Suppressor macrophage (primary cell): ENCODE results near the gene ABCD1.
"Not testable (repeated sequence)": the region's sequence is repeated elsewhere in the genome, so short reads cannot be mapped to it uniquely, and the experiment has no call there.

Source experiments
- DNase-seq, 4 experiments: peaks; one replicate each; pipeline ENCODE4 v3.0.0-alpha.2; 2020 to 2022
- total RNA-seq, 17 experiments: gene quantifications; one replicate each; lab custom pipeline; 2026; ENCODE audit warnings: mixed read lengths in 6 of 17, inconsistent platforms in 3 of 17; lab: John Stamatoyannopoulos, UW

The ABCD1 gene
- 64.4 to 137 (median 101) reads per million in 17 experiments for total RNA-seq

- peak; percentile 92 to 96 (median 94) for DNase-seq
Measured at GRCh38 chrX:153724252-153725038, at the start of gene ABCD1, which contains the start of gene BCAP31. TSS of gene ABCD1 (plus strand) at chrX:153724856. CDS start at chrX:153725267, 411 bp downstream. TSS of gene BCAP31 (minus strand) at chrX:153724387. CDS start at chrX:153723244, 1,143 bp downstream.

- peak in 3 of 4 experiments; percentile 17 to 40 (median 37) for DNase-seq
Measured at GRCh38 chrX:153681175-153681574, 43.5 kb upstream of the ABCD1 start.

- DNase-seq = not testable (repeated sequence)
Measured at GRCh38 chrX:153683486-153683885, 41.2 kb upstream of the ABCD1 start.

GRCh38 chrX:153684467-153685155 lies 40.0 kb upstream of the ABCD1 start:
- DNase-seq = no peak

- DNase-seq = no peak
Measured at GRCh38 chrX:153685156-153685536, 39.5 kb upstream of the ABCD1 start.

GRCh38 chrX:153685751-153686696 lies 38.6 kb upstream of the ABCD1 start:
- DNase-seq = peak; percentile 5 to 56 (median 40)

- DNase-seq = no peak
Measured at GRCh38 chrX:153686711-153687110, 37.9 kb upstream of the ABCD1 start.

GRCh38 chrX:153687121-153688039 lies 37.3 kb upstream of the ABCD1 start, which contains the start of gene SLC6A8:
TSS of gene SLC6A8 (plus strand) at chrX:153687926. CDS start at chrX:153688575, 649 bp downstream.
- DNase-seq = peak; percentile 43 to 78 (median 65)

- DNase-seq = peak in 2 of 4 experiments; percentile 27 to 36
Measured at GRCh38 chrX:153688071-153688470, 36.6 kb upstream of the ABCD1 start.

GRCh38 chrX:153688506-153688905 lies 36.1 kb upstream of the ABCD1 start:
- DNase-seq = no peak

- DNase-seq = no peak
Measured at GRCh38 chrX:153688911-153689590, 35.6 kb upstream of the ABCD1 start.

- DNase-seq = no peak
Measured at GRCh38 chrX:153689654-153690465, 34.8 kb upstream of the ABCD1 start.

GRCh38 chrX:153690466-153690865 lies 34.2 kb upstream of the ABCD1 start:
- DNase-seq = no peak

GRCh38 chrX:153691032-153691827 lies 33.4 kb upstream of the ABCD1 start:
- DNase-seq = not testable (repeated sequence)

- DNase-seq = no peak
Measured at GRCh38 chrX:153692003-153692402, 32.7 kb upstream of the ABCD1 start.

- no peak for DNase-seq
Measured at GRCh38 chrX:153692611-153693156, 32.0 kb upstream of the ABCD1 start.

GRCh38 chrX:153693216-153694086 lies 31.2 kb upstream of the ABCD1 start:
- no peak for DNase-seq
